SK-N-MC (cell line): ENCODE results near the gene EXT2.

Experiments
- EZH2 ChIP-seq: fragments of 200-600 bp; sonication (generic); IDR thresholded peaks from one replicate; pipeline ENCODE4 v1.6.1; 2017; ENCODE audit warnings: antibody characterized with exemption
- FOXP2 ChIP-seq: optimal IDR thresholded peaks from 2 replicates; pipeline ENCODE3; 2011; ENCODE audit warnings: mild to moderate bottlenecking, moderate library complexity; ENCODE audit not compliant: insufficient read depth; ENCODE audit errors: extremely low read length, control extremely low read depth
- POLR2AphosphoS5 ChIP-seq: IDR thresholded peaks from 2 replicates; pipeline ENCODE4 v1.6.1; 2012; ENCODE audit warnings: mild to moderate bottlenecking, low read depth, low read length, borderline replicate concordance

DNA sequence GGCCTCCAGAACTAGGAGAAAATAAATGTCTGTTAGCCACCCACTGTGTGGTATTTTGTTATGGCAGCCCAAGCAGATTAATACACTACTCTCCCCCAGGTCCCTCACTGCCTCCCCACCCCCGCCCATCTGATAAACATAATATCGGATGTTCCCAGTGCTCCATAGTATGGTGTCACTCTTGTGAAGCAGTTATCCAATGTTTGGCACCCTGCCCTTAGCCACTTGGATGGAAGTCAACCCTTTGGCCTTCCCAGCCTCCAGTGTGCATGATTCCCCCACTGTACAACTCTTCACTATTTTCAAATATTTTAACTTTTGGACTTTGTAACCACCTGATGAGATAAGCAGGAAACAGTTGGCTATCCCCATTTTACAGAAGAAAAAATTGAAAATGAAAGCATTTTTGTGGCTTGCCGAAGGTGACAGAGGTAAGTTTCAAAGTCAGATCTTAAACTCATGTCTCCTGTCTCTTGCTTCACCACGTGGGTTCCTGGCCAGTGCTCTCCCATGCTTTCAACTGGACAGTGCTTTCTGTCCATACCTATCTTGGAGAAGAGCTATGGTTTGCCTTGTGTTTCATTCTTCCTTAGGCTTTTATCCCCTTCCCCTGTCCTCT is 161.3 kb downstream of the EXT2 start:
- TF ChIP-seq POLR2AphosphoS5 = no peak
- TF ChIP-seq EZH2 = no peak
- no peak for TF ChIP-seq FOXP2
